ENCODE measurements around the gene CACNA1B. TPM values are rescaled to one million over a fixed set of nuclear protein-coding genes. Genes with fewer than 3 reads are reported as not detected.

CACNA1B gene
- total and polyA plus RNA-seq, 2 donors from 2014 or later, result 0.03 TPM; not detected in 1

GRCh38 chr9:137870432-137870831 is 7.2 kb upstream of the CACNA1B start:
- no peaks in the 10 kb centered on the region for H3K4me1 ChIP-seq (ENCODE audit: control insufficient read depth in 2 of 3, insufficient read depth in 2 of 3, low read depth in 1 of 3, low read length in 3 of 3)
- no peak overlapping the region for H3K27ac ChIP-seq (ENCODE audit: low read depth in 2 of 2, low read length in 2 of 2)
- no peaks in the 10 kb centered on the region for H3K27me3 ChIP-seq (ENCODE audit: control insufficient read depth, insufficient read depth, low read length)
- TF ChIP-seq CTCF (IDR thresholded peaks at IDR 0.05; ENCODE audit: borderline replicate concordance, extremely low read depth, insufficient read depth), result no peak
- no peak overlapping the region for H3K4me3 ChIP-seq (ENCODE audit: low read length in 3 of 3)
- intact Hi-C loops (cut with DNase I), result no loop called here
- no peak for DNase-seq
- H3K9ac ChIP-seq (ENCODE audit: low read length in 3 of 3), result no peak overlapping the region
- H3K9me3 ChIP-seq (ENCODE audit: control insufficient read depth in 2 of 3, insufficient read depth in 1 of 3, low read length in 3 of 3), result no peaks in the 10 kb centered on the region
- no peak for FAIRE-seq
- H3K36me3 ChIP-seq (ENCODE audit: control insufficient read depth in 2 of 3, insufficient read depth in 3 of 3, low read length in 3 of 3), result no peaks in the 10 kb centered on the region

GRCh38 chr9:137872296-137872695 is 5.3 kb upstream of the CACNA1B start:
- FAIRE-seq, result no peak
- intact Hi-C loops (cut with DNase I), result no loop called here
- Histone ChIP-seq H3K9me3 (ENCODE audit: control insufficient read depth in 2 of 3, insufficient read depth in 1 of 3, low read length in 3 of 3) (no peaks in the 10 kb centered on the region), H3K9ac (ENCODE audit: low read length in 3 of 3) (no peak overlapping the region), H3K4me1 (ENCODE audit: control insufficient read depth in 2 of 3, insufficient read depth in 2 of 3, low read depth in 1 of 3, low read length in 3 of 3) (no peaks in the 10 kb centered on the region), H3K4me3 (ENCODE audit: low read length in 3 of 3) (no peak overlapping the region), H3K27me3 (ENCODE audit: control insufficient read depth, insufficient read depth, low read length) (peaks cover 2% of the 10 kb centered on the region), H3K27ac (ENCODE audit: low read depth in 2 of 2, low read length in 2 of 2) (no peak overlapping the region), H3K36me3 (ENCODE audit: control insufficient read depth in 2 of 3, insufficient read depth in 3 of 3, low read length in 3 of 3) (no peaks in the 10 kb centered on the region)
- DNase-seq, result no peak
- no peak for TF ChIP-seq CTCF (IDR thresholded peaks at IDR 0.05; ENCODE audit: borderline replicate concordance, extremely low read depth, insufficient read depth)

GRCh38 chr9:137873408-137873807 is 4.2 kb upstream of the CACNA1B start:
- Histone ChIP-seq H3K4me1 (ENCODE audit: control insufficient read depth in 2 of 3, insufficient read depth in 2 of 3, low read depth in 1 of 3, low read length in 3 of 3) (peaks cover 0 to 2% (median 0%) of the 10 kb centered on the region in 3 donors), H3K36me3 (ENCODE audit: control insufficient read depth in 2 of 3, insufficient read depth in 3 of 3, low read length in 3 of 3) (no peaks in the 10 kb centered on the region), H3K4me3 (ENCODE audit: low read length in 3 of 3) (no peak overlapping the region), H3K9ac (ENCODE audit: low read length in 3 of 3) (no peak overlapping the region), H3K9me3 (ENCODE audit: control insufficient read depth in 2 of 3, insufficient read depth in 1 of 3, low read length in 3 of 3) (no peaks in the 10 kb centered on the region), H3K27me3 (ENCODE audit: control insufficient read depth, insufficient read depth, low read length) (peaks cover 2% of the 10 kb centered on the region), H3K27ac (ENCODE audit: low read depth in 2 of 2, low read length in 2 of 2) (no peak overlapping the region)
- intact Hi-C loops (cut with DNase I), result no loop called here
- DNase-seq (no peak), FAIRE-seq (no peak)
- no peak for TF ChIP-seq CTCF (IDR thresholded peaks at IDR 0.05; ENCODE audit: borderline replicate concordance, extremely low read depth, insufficient read depth)

GRCh38 chr9:137873858-137874362 is 3.7 kb upstream of the CACNA1B start:
- no peak for TF ChIP-seq CTCF (IDR thresholded peaks at IDR 0.05; ENCODE audit: borderline replicate concordance, extremely low read depth, insufficient read depth)
- no peaks in the 10 kb centered on the region for H3K36me3 ChIP-seq (ENCODE audit: control insufficient read depth in 2 of 3, insufficient read depth in 3 of 3, low read length in 3 of 3)
- no peak overlapping the region for H3K9ac ChIP-seq (ENCODE audit: low read length in 3 of 3)
- H3K9me3 ChIP-seq (ENCODE audit: control insufficient read depth in 2 of 3, insufficient read depth in 1 of 3, low read length in 3 of 3), result no peaks in the 10 kb centered on the region
- peaks cover 0 to 4% (median 0%) of the 10 kb centered on the region in 3 donors for H3K4me1 ChIP-seq (ENCODE audit: control insufficient read depth in 2 of 3, insufficient read depth in 2 of 3, low read depth in 1 of 3, low read length in 3 of 3)
- DNase-seq (no peak), FAIRE-seq (no peak)
- intact Hi-C loops (cut with DNase I), result no loop called here
- no peak overlapping the region for H3K27ac ChIP-seq (ENCODE audit: low read depth in 2 of 2, low read length in 2 of 2)
- H3K4me3 ChIP-seq (ENCODE audit: low read length in 3 of 3), result no peak overlapping the region
- H3K27me3 ChIP-seq (ENCODE audit: control insufficient read depth, insufficient read depth, low read length), result peaks cover 2% of the 10 kb centered on the region

Data from kidney (tissue), 14 donors.